Measurements from ENCODE around the gene OR2T10. TPM values are rescaled to one million over a fixed set of nuclear protein-coding genes. Genes with fewer than 3 reads are reported as not detected.

OR2T10 gene
- total and polyA plus RNA-seq, 2 experiments from 2014 or later = not detected

DNA sequence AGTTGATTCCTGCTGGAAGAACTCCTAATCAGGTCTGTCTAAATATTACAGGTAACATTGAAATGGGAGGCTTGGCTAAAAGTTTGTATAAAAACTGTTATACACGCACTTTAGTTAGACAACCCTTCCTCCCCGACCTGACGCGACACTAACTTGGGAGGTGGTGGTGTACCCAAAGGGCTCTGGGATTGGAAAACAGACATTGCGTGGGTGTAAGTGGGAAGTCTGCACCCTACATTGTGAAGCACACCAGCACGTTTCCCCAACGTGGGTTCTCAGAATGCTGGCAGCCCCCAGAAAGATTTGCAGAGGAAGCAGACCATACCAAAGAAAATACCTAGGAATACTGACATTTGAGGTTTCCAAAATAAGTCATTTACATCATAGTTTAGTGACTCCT is 20.6 kb upstream of the OR2T10 start:
- no peaks in the 10 kb centered on the region for H3K4me1 ChIP-seq (ENCODE audit: insufficient read depth)
- H2AFZ ChIP-seq = no peak overlapping the region
- H3K9me2 ChIP-seq (ENCODE audit: insufficient read depth) = no peaks in the 10 kb centered on the region
- no peaks in the 10 kb centered on the region for H3K36me3 ChIP-seq (ENCODE audit: low read depth)
- H3K27ac ChIP-seq = no peak overlapping the region
- 51 to 54% methylated on average over 7 of the region's 7 CpGs for WGBS, 2 experiments (ENCODE audit: low coverage in 1 of 2, low lambda C conversion rate in 2 of 2, missing lambda C conversion rate in 2 of 2)
- no peak overlapping the region for H3K4me2 ChIP-seq (ENCODE audit: unreplicated experiment)
- H3K9ac ChIP-seq = no peak overlapping the region
- in situ Hi-C loops (cut with MboI) = no loop called here
- no peaks in the 10 kb centered on the region for H3K9me3 ChIP-seq (ENCODE audit: low read depth)
- H3F3A ChIP-seq (ENCODE audit: insufficient read depth) = no peaks in the 10 kb centered on the region
- H4K20me1 ChIP-seq (ENCODE audit: insufficient read depth) = no peaks in the 10 kb centered on the region
- TF ChIP-seq EZH2 (IDR thresholded peaks at IDR 0.05; ENCODE audit: insufficient read depth, poor library complexity, severe bottlenecking) = no peak
- TF ChIP-seq EZH2phosphoT487 (IDR thresholded peaks at IDR 0.05; ENCODE audit: insufficient read depth, low read depth) = no peak
- H3K4me3 ChIP-seq = no peak overlapping the region
- no peaks in the 10 kb centered on the region for H3K79me2 ChIP-seq (ENCODE audit: insufficient read depth)
- DNase-seq = no peak
- H3K27me3 ChIP-seq (replicated peaks; ENCODE audit: insufficient read depth) = no peaks in the 10 kb centered on the region

DNA sequence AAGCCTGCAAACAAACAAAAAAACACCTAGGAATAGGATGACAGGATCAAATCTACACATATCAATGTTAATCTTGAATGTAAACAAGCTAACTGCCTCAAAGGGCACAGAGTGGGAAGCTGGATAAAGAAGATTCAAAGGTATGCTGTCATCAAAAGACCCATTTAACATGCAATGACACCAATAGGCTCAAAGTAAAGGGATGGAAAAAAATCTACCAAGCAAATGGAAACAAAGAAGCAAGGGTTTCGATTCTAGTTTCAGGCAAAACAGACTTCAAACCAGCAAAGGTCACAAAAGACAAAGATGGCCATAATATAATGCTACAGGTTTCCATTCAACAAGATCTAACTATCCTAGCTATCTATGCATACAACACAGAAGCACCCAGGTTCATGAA is 16.2 kb upstream of the OR2T10 start:
- Histone ChIP-seq H3K79me2 (ENCODE audit: insufficient read depth) (no peaks in the 10 kb centered on the region), H3K27me3 (replicated peaks; ENCODE audit: insufficient read depth) (no peaks in the 10 kb centered on the region), H2AFZ (no peak overlapping the region), H3K4me1 (ENCODE audit: insufficient read depth) (no peaks in the 10 kb centered on the region), H3K27ac (no peak overlapping the region), H3K4me2 (ENCODE audit: unreplicated experiment) (no peak overlapping the region), H3K4me3 (no peak overlapping the region), H3F3A (ENCODE audit: insufficient read depth) (no peaks in the 10 kb centered on the region), H3K9me2 (ENCODE audit: insufficient read depth) (no peaks in the 10 kb centered on the region), H4K20me1 (ENCODE audit: insufficient read depth) (no peaks in the 10 kb centered on the region), H3K9ac (no peak overlapping the region), H3K9me3 (ENCODE audit: low read depth) (no peaks in the 10 kb centered on the region), H3K36me3 (ENCODE audit: low read depth) (no peaks in the 10 kb centered on the region)
- no peak for TF ChIP-seq EZH2 (IDR thresholded peaks at IDR 0.05; ENCODE audit: insufficient read depth, poor library complexity, severe bottlenecking)
- no peak for TF ChIP-seq EZH2phosphoT487 (IDR thresholded peaks at IDR 0.05; ENCODE audit: insufficient read depth, low read depth)
- in situ Hi-C loops (cut with MboI) = no loop called here
- no peak for DNase-seq
- 0 to 6% methylated on average over 1 of the region's 1 CpG for whole genome bisulfite sequencing, 2 experiments (ENCODE audit: low coverage in 1 of 2, low lambda C conversion rate in 2 of 2, missing lambda C conversion rate in 2 of 2)

DNA sequence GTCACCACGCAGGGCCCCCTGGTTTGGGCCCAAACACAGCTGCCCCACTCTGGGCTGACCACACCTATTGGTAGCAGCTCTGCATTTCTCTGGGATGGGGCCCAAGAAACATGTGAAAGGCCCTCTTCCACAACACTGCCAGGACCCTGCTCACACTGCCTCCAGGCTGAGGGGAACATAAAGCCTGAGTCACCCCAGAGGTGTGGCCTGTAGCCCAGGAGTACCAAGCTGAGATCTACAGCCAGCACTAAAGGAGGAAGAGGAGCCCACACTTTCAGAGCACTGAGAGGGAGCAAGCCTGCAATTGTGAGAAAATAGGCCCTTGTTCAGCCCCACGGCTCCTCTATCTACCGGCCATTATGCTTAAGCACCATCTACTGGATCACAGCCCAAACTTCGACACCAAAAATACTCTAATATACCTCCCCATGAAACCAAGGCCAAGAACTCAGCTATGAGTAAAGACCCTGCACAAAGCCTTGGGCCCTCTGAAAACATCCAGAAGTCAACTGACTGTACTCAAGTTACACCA is 14.4 kb upstream of the OR2T10 start:
- H3K9me2 ChIP-seq (ENCODE audit: insufficient read depth) = no peaks in the 10 kb centered on the region
- no peak overlapping the region for H2AFZ ChIP-seq
- no peak overlapping the region for H3K9ac ChIP-seq
- H3K27me3 ChIP-seq (replicated peaks; ENCODE audit: insufficient read depth) = no peaks in the 10 kb centered on the region
- H3K4me2 ChIP-seq (ENCODE audit: unreplicated experiment) = no peak overlapping the region
- H3K9me3 ChIP-seq (ENCODE audit: low read depth) = no peaks in the 10 kb centered on the region
- no peak for DNase-seq
- H3K4me1 ChIP-seq (ENCODE audit: insufficient read depth) = no peaks in the 10 kb centered on the region
- H4K20me1 ChIP-seq (ENCODE audit: insufficient read depth) = no peaks in the 10 kb centered on the region
- no peak overlapping the region for H3K27ac ChIP-seq
- H3K79me2 ChIP-seq (ENCODE audit: insufficient read depth) = no peaks in the 10 kb centered on the region
- H3K36me3 ChIP-seq (ENCODE audit: low read depth) = no peaks in the 10 kb centered on the region
- in situ Hi-C loops (cut with MboI) = no loop called here
- H3F3A ChIP-seq (ENCODE audit: insufficient read depth) = no peaks in the 10 kb centered on the region
- no peak overlapping the region for H3K4me3 ChIP-seq
- 14 to 15% methylated on average over 4 of the region's 4 CpGs for WGBS, 2 experiments (ENCODE audit: low coverage in 1 of 2, low lambda C conversion rate in 2 of 2, missing lambda C conversion rate in 2 of 2)
- no peak for TF ChIP-seq EZH2 (IDR thresholded peaks at IDR 0.05; ENCODE audit: insufficient read depth, poor library complexity, severe bottlenecking)
- TF ChIP-seq EZH2phosphoT487 (IDR thresholded peaks at IDR 0.05; ENCODE audit: insufficient read depth, low read depth) = no peak

DNA sequence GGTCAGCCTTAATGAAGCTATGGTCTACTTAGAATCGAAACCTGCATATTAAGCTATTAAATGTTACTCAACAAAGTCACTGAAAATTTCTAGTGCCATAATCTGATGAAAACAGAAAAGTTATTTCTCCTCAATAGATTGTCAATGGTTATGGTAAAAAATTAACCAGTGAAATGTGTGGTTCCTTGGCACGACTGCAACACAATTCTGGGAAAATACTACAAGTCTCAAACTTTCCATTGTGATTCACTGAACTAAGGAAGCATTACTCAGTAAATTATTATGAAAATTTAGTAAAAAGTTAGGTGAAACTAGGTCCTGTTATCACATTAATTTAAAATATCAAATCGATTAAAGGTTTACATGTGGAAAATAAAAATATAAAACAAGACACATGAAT is 12.8 kb upstream of the OR2T10 start:
- Histone ChIP-seq H3K9me3 (ENCODE audit: low read depth) (no peaks in the 10 kb centered on the region), H3K9ac (no peak overlapping the region), H3K79me2 (ENCODE audit: insufficient read depth) (no peaks in the 10 kb centered on the region), H3F3A (ENCODE audit: insufficient read depth) (no peaks in the 10 kb centered on the region), H3K27ac (no peak overlapping the region), H4K20me1 (ENCODE audit: insufficient read depth) (no peaks in the 10 kb centered on the region), H3K36me3 (ENCODE audit: low read depth) (no peaks in the 10 kb centered on the region), H3K4me2 (ENCODE audit: unreplicated experiment) (no peak overlapping the region), H3K27me3 (replicated peaks; ENCODE audit: insufficient read depth) (no peaks in the 10 kb centered on the region), H3K4me3 (no peak overlapping the region), H3K9me2 (ENCODE audit: insufficient read depth) (no peaks in the 10 kb centered on the region), H2AFZ (no peak overlapping the region), H3K4me1 (ENCODE audit: insufficient read depth) (no peaks in the 10 kb centered on the region)
- 11 to 18% methylated on average over 3 of the region's 3 CpGs for WGBS, 2 experiments (ENCODE audit: low coverage in 1 of 2, low lambda C conversion rate in 2 of 2, missing lambda C conversion rate in 2 of 2)
- no peak for TF ChIP-seq EZH2phosphoT487 (IDR thresholded peaks at IDR 0.05; ENCODE audit: insufficient read depth, low read depth)
- no peak for TF ChIP-seq EZH2 (IDR thresholded peaks at IDR 0.05; ENCODE audit: insufficient read depth, poor library complexity, severe bottlenecking)
- DNase-seq = no peak
- in situ Hi-C loops (cut with MboI) = no loop called here

DNA sequence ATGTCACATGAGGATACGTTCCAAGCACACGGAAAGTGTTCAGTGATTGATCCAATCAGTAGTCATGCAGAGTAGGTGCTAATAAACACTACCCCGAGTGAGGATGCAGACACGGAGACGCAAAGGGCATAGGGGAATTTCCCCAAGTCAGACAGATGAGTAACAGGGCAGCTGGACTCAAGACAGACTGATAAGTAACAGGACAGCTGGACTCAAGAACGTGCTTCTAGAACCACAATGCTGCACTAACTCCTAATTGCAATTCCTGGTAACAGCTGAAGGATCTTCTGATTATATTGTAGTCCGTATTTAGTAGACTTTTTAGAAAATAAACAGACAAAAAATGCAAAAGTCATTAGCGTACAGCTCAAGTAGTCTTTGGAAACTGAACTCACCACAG is 1.9 kb upstream of the OR2T10 start:
- no peak overlapping the region for H2AFZ ChIP-seq

More for the DNA sequence above, 1.9 kb upstream of the OR2T10 start:
- Histone ChIP-seq H3K9ac (no peak overlapping the region), H3K27ac (no peak overlapping the region), H3K36me3 (ENCODE audit: low read depth) (no peaks in the 10 kb centered on the region), H3K4me3 (no peak overlapping the region), H3K9me3 (ENCODE audit: low read depth) (no peaks in the 10 kb centered on the region), H3K27me3 (replicated peaks; ENCODE audit: insufficient read depth) (no peaks in the 10 kb centered on the region), H3F3A (ENCODE audit: insufficient read depth) (no peaks in the 10 kb centered on the region), H4K20me1 (ENCODE audit: insufficient read depth) (no peaks in the 10 kb centered on the region), H3K79me2 (ENCODE audit: insufficient read depth) (no peaks in the 10 kb centered on the region), H3K9me2 (ENCODE audit: insufficient read depth) (peaks cover 3% of the 10 kb centered on the region; the same call in 1 of the 2 replicates), H3K4me2 (ENCODE audit: unreplicated experiment) (no peak overlapping the region), H3K4me1 (ENCODE audit: insufficient read depth) (no peaks in the 10 kb centered on the region)
- in situ Hi-C loops (cut with MboI) = no loop called here
- 27 to 28% methylated on average over 8 of the region's 8 CpGs for WGBS, 2 experiments (ENCODE audit: low coverage in 1 of 2, low lambda C conversion rate in 2 of 2, missing lambda C conversion rate in 2 of 2)
- DNase-seq = no peak
- no peak for TF ChIP-seq EZH2phosphoT487 (IDR thresholded peaks at IDR 0.05; ENCODE audit: insufficient read depth, low read depth)
- no peak for TF ChIP-seq EZH2 (IDR thresholded peaks at IDR 0.05; ENCODE audit: insufficient read depth, poor library complexity, severe bottlenecking)
